Mammary epithelial cell (primary cell): Measurements from ENCODE around the gene ZEB2.

Experiments
- CTCF ChIP-seq, 2 donors: IDR thresholded peaks in 1 of 2; conservative IDR thresholded peaks in 1 of 2; 2 replicates each; pipeline ENCODE4 v1.5.1; 2011 to 2012; ENCODE audit warnings: inconsistent platforms in 2 of 2, low read length in 2 of 2, mild to moderate bottlenecking in 2 of 2, control low read depth in 1 of 2, low read depth in 1 of 2; ENCODE audit not compliant: insufficient read depth in 1 of 2; ENCODE audit errors: extremely low read depth in 1 of 2
- EZH2 ChIP-seq: IDR thresholded peaks from 2 replicates; pipeline ENCODE4 v1.6.1; 2012; ENCODE audit warnings: low read length, inconsistent platforms, borderline replicate concordance

GRCh38 chr2:144546933-144547332 is 27.0 kb upstream of the ZEB2 start:
- TF ChIP-seq CTCF (conservative IDR thresholded peaks at IDR 0.05 in 1 of 2, IDR thresholded peaks at IDR 0.05 in 1 of 2; ENCODE audit: extremely low read depth in 1 of 2, insufficient read depth in 1 of 2, low read depth in 1 of 2, low read length in 2 of 2) (no peak), EZH2 (no peak)
